Panc1 (cell line): ENCODE data around the gene SLCO4A1. TPM values are rescaled to one million over a fixed set of nuclear protein-coding genes. Genes with fewer than 3 reads are reported as not detected.

ENCODE experiments used
- ATAC-seq: fragments of 200-7000 bp; cut with Tn5 transposase; 2 replicates; pipeline ENCODE4 v1.9.1; 2020; ENCODE audit warnings: mild to moderate bottlenecking, moderate library complexity
- BruUV-seq: library from RNA; stranded (reverse); fragments of 400-500 nt; replicated peaks from 2 replicates; lab custom pipeline; 2021; lab: Mats Ljungman, UMichigan
- CTCF ChIA-PET: fragments of 300-600 bp; sonication (Branson Sonifier 250); formaldehyde crosslinking; loops from one replicate; lab custom pipeline; 2022; ENCODE audit warnings: antibody characterized with exemption; lab: Charles Lee
- POLR2A ChIA-PET: fragments of 300-600 bp; sonication (Branson Sonifier 250); formaldehyde crosslinking; loops from one replicate; lab custom pipeline; 2022; ENCODE audit warnings: antibody characterized with exemption; lab: Charles Lee
- DNase-seq: peaks from one replicate; pipeline ENCODE4 v3.0.0-alpha.2; 2010; ENCODE audit warnings: low read depth, low spot score
- H3K27ac ChIP-seq: 2 replicates; pipeline ENCODE4 v1.5.1; 2011; ENCODE audit warnings: mild to moderate bottlenecking, low read length, inconsistent platforms
- H3K27me3 ChIP-seq: fragments of 200-500 bp; sonication (Bioruptor generic); 2 replicates; pipeline ENCODE4 v1.6.0; 2014; ENCODE audit warnings: low read length, inconsistent platforms; ENCODE audit not compliant: control insufficient read depth, insufficient read depth
- H3K36me3 ChIP-seq: fragments of 200-500 bp; sonication (Bioruptor generic); 2 replicates; pipeline ENCODE4 v1.5.1; 2014; ENCODE audit warnings: inconsistent platforms, mild to moderate bottlenecking, low read length, moderate library complexity; ENCODE audit not compliant: control insufficient read depth, insufficient read depth
- H3K4me1 ChIP-seq: 2 replicates; pipeline ENCODE4 v1.5.1; 2011; ENCODE audit warnings: inconsistent platforms, mild to moderate bottlenecking, low read length, moderate library complexity; ENCODE audit not compliant: control insufficient read depth, insufficient read depth
- H3K4me3 ChIP-seq, 2 experiments: 2 replicates each; pipeline ENCODE4 v1.5.1; 2011 to 2012; ENCODE audit warnings: low read depth in 2 of 2, low read length in 2 of 2, mild to moderate bottlenecking in 2 of 2, inconsistent platforms in 1 of 2, moderate library complexity in 1 of 2
- H3K9me3 ChIP-seq: fragments of 200-500 bp; sonication (Bioruptor generic); 2 replicates; pipeline ENCODE4 v1.5.1; 2014; ENCODE audit warnings: low read depth, mild to moderate bottlenecking, inconsistent platforms, low read length, moderate library complexity; ENCODE audit not compliant: control insufficient read depth, insufficient read depth
- POLR2AphosphoS5 ChIP-seq: IDR thresholded peaks from 2 replicates; pipeline ENCODE4 v1.6.1; 2012; ENCODE audit warnings: mild to moderate bottlenecking, low read depth, low read length, moderate library complexity
- SIN3A ChIP-seq: IDR thresholded peaks from 2 replicates; pipeline ENCODE4 v1.6.1; 2012; ENCODE audit warnings: low read depth, mild to moderate bottlenecking, low read length, moderate library complexity, borderline replicate concordance; ENCODE audit not compliant: insufficient read depth
- TCF7L2 ChIP-seq: IDR thresholded peaks from 2 replicates; pipeline ENCODE4 v1.6.1; 2011; ENCODE audit warnings: mild to moderate bottlenecking, low read depth, low read length, inconsistent platforms
- in situ Hi-C: cut with HindIII; loops from 2 replicates; pipeline ENCODE4 v1.10.0; 2016; ENCODE audit warnings: low sequenced_read_pairs, low pct_unique_long_range_greater_than_20kb
- intact Hi-C: fragments of 100-400 bp; cut with micrococcal nuclease; formaldehyde crosslinking; loops from one replicate; pipeline ENCODE4 v1.10.0; 2022; ENCODE audit not compliant: unreplicated experiment
- total RNA-seq: library from RNA; stranded (reverse); gene quantifications from one replicate; pipeline ENCODE4 v1.2.1, GENCODE V29; 2021; ENCODE audit not compliant: unreplicated experiment
- TF ChIP-seq, protein P1 (sequence below), 2 experiments: IDR thresholded peaks; 2 replicates each; pipeline ENCODE4 v1.6.1; 2011 to 2012; ENCODE audit warnings: low read depth in 2 of 2, control low read depth in 1 of 2, low read length in 1 of 2, mild to moderate bottlenecking in 1 of 2, moderate library complexity in 1 of 2; ENCODE audit not compliant: insufficient read depth in 1 of 2
- TF ChIP-seq, protein P2 (sequence below): fragments of 450-650 bp; IDR thresholded peaks from 2 replicates; pipeline ENCODE4 v1.5.1; 2017; ENCODE audit warnings: mild to moderate bottlenecking

The SLCO4A1 gene
- total RNA-seq, 1 experiment from 2014 or later: 167 TPM

DNA sequence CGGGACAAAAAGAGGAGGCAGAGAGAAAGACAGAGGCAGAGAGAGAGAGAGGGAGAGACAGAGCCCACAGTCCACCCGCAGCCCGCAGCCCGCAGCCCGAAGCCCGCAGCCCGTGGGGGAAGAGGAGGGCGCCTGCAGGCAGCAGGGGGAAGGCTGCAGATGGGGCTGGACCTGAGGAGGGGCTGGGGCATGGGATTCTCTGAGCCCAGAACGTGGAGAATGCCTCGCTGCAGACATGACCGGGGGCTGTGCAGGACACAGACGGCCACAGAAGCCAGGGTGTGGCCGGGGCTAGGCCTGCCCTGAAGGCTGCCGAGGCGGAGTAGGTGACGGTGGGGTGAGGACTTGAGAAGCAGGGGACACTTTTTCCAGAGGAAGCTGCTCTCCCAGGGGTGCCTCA, 6.5 kb upstream of the SLCO4A1 start:
- no TSS peak for BruUV-seq

DNA sequence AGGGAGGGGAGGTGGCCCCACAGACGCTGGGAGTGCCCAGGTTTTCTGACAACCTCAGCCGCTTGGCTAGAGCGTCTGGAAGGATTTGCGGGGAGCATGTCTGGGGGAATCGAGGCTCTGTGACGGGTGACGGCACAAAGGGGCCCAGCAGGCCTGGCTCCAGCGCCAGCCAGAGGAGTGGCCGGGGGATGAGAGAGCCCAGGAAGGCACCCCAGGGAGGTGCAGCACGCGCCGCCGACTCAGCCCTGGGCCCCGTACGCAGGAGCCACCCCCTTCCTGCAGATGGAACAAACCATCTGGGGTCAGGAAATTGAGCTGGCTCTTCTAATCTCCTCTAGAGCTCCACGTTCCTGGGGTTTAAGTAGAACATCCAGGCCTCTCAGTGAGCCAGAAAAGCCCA, 5.9 kb upstream of the SLCO4A1 start:
- H3K4me3 ChIP-seq: no peak overlapping the region
- TF ChIP-seq, protein P1, sequence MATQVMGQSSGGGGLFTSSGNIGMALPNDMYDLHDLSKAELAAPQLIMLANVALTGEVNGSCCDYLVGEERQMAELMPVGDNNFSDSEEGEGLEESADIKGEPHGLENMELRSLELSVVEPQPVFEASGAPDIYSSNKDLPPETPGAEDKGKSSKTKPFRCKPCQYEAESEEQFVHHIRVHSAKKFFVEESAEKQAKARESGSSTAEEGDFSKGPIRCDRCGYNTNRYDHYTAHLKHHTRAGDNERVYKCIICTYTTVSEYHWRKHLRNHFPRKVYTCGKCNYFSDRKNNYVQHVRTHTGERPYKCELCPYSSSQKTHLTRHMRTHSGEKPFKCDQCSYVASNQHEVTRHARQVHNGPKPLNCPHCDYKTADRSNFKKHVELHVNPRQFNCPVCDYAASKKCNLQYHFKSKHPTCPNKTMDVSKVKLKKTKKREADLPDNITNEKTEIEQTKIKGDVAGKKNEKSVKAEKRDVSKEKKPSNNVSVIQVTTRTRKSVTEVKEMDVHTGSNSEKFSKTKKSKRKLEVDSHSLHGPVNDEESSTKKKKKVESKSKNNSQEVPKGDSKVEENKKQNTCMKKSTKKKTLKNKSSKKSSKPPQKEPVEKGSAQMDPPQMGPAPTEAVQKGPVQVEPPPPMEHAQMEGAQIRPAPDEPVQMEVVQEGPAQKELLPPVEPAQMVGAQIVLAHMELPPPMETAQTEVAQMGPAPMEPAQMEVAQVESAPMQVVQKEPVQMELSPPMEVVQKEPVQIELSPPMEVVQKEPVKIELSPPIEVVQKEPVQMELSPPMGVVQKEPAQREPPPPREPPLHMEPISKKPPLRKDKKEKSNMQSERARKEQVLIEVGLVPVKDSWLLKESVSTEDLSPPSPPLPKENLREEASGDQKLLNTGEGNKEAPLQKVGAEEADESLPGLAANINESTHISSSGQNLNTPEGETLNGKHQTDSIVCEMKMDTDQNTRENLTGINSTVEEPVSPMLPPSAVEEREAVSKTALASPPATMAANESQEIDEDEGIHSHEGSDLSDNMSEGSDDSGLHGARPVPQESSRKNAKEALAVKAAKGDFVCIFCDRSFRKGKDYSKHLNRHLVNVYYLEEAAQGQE (IDR thresholded peaks at IDR 0.05; ENCODE audit: insufficient read depth in 1 of 2, low read depth in 2 of 2, low read length in 1 of 2): no peak
- TF ChIP-seq SIN3A (no peak), POLR2AphosphoS5 (no peak), TCF7L2 (no peak)
- TF ChIP-seq, protein P2, sequence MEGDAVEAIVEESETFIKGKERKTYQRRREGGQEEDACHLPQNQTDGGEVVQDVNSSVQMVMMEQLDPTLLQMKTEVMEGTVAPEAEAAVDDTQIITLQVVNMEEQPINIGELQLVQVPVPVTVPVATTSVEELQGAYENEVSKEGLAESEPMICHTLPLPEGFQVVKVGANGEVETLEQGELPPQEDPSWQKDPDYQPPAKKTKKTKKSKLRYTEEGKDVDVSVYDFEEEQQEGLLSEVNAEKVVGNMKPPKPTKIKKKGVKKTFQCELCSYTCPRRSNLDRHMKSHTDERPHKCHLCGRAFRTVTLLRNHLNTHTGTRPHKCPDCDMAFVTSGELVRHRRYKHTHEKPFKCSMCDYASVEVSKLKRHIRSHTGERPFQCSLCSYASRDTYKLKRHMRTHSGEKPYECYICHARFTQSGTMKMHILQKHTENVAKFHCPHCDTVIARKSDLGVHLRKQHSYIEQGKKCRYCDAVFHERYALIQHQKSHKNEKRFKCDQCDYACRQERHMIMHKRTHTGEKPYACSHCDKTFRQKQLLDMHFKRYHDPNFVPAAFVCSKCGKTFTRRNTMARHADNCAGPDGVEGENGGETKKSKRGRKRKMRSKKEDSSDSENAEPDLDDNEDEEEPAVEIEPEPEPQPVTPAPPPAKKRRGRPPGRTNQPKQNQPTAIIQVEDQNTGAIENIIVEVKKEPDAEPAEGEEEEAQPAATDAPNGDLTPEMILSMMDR: no peak
- in situ Hi-C loops (no loop called here), intact Hi-C loops (no loop called here)
- H3K36me3 ChIP-seq: no peaks in the 10 kb centered on the region
- no peak for DNase-seq
- peak overlapping the region; percentile 68; the same call in 1 of the 2 replicates for H3K27ac ChIP-seq
- no peak for ATAC-seq
- H3K9me3 ChIP-seq: no peaks in the 10 kb centered on the region
- CTCF ChIA-PET: no interaction called here
- peaks cover 50% of the 10 kb centered on the region for H3K4me1 ChIP-seq
- POLR2A ChIA-PET: no interaction called here
- no TSS peak for BruUV-seq
- H3K27me3 ChIP-seq: no peaks in the 10 kb centered on the region

More for the DNA sequence above, 6.5 kb upstream of the SLCO4A1 start:
- ATAC-seq: no peak
- TF ChIP-seq, protein P2: no peak
- ChIA-PET POLR2A (interaction anchor here (0.7 kb wide), 1 partner anchor 12 kb away, joined by 4 read pairs; no protein-coding TSS in a partner anchor), CTCF (no interaction called here)
- Histone ChIP-seq H3K4me1 (peaks cover 44% of the 10 kb centered on the region), H3K9me3 (no peaks in the 10 kb centered on the region), H3K27me3 (no peaks in the 10 kb centered on the region), H3K36me3 (no peaks in the 10 kb centered on the region), H3K4me3 (no peak overlapping the region), H3K27ac (peak overlapping the region; percentile 57; the same call in 1 of the 2 replicates)
- DNase-seq: no peak
- in situ Hi-C loops: no loop called here
- intact Hi-C loops: no loop called here
